GM18951 (cell line): ENCODE measurements around the gene DUSP1.
A peak's percentile ranks its signal among the peaks of the same experiment; 100 is the strongest.

Source experiments
- POLR2A ChIP-seq: IDR thresholded peaks from 4 replicates; pipeline ENCODE4 v1.6.1; 2011; ENCODE audit warnings: mild to moderate bottlenecking; ENCODE audit not compliant: insufficient read length, insufficient read depth; ENCODE audit errors: extremely low read depth
- in situ Hi-C: fragments of 300-500 bp; cut with MboI; formaldehyde crosslinking; loops from one replicate; pipeline ENCODE4 v1.12.0; 2022; ENCODE audit warnings: low sequenced_read_pairs, mixed read lengths, inconsistent platforms; ENCODE audit not compliant: unreplicated experiment

DUSP1 gene

DNA sequence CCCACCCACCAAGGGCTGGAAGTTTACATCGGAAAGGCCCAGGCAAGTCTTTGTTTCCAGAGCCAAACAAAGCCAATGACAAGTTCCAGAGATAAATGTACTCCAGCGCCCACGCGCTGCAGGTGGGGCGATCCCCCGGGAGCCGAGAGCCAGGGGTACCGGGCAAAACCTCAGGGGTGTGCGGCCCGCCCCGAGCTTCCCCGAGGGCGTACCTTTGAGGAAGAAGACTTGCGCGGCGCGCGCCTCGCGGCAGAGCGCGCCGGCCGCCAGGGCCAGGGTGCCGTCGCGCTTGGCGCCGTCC, 671 bp downstream of the DUSP1 start:
- TF ChIP-seq POLR2A = no peak
- in situ Hi-C loops = no loop called here

DNA sequence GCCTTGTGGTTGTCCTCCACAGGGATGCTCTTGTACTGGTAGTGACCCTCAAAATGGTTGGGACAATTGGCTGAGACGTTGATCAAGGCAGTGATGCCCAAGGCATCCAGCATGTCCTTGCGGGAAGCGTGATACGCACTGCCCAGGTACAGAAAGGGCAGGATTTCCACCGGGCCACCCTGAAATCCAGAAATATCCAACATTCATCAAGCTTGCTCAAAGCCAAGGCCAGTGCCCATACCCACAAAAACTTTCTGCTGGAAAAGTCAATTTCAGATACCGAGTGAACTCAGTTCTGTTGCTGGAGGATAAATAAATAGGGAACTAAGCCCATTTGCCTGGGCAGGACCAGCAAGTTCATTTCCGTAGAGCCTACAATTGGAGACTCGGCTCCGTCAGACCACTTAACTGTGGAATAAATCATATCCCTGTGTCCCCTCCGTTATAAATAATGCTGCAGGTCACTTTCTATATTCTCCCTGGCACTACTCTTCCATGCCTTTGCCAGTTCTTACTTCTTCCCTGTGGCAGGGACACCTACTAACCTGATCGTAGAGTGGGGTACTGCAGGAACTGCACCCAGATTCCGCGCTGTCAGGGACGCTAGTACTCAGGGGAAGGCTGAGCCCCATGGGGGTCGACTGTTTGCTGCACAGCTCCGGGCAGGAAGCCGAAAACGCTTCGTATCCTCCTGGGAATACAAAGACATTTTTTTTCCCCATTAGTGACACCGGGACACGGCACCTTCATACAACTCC, 1.2 kb downstream of the DUSP1 start:
- in situ Hi-C loops = no loop called here
- TF ChIP-seq POLR2A = no peak

DNA sequence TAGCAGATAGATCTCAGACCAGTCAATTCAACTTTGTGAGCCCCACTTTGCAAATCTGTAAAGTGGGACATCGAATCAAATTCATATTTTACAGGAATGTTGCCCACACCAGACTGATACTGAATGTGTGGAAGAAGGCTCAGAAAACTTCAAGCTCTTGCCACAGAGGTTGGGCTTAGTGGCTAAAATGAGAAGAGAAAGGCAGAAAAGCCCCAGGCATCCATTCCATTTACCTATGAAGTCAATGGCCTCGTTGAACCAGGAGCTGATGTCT, 1.7 kb downstream of the DUSP1 start:
- in situ Hi-C loops = no loop called here
- no peak for TF ChIP-seq POLR2A

DNA sequence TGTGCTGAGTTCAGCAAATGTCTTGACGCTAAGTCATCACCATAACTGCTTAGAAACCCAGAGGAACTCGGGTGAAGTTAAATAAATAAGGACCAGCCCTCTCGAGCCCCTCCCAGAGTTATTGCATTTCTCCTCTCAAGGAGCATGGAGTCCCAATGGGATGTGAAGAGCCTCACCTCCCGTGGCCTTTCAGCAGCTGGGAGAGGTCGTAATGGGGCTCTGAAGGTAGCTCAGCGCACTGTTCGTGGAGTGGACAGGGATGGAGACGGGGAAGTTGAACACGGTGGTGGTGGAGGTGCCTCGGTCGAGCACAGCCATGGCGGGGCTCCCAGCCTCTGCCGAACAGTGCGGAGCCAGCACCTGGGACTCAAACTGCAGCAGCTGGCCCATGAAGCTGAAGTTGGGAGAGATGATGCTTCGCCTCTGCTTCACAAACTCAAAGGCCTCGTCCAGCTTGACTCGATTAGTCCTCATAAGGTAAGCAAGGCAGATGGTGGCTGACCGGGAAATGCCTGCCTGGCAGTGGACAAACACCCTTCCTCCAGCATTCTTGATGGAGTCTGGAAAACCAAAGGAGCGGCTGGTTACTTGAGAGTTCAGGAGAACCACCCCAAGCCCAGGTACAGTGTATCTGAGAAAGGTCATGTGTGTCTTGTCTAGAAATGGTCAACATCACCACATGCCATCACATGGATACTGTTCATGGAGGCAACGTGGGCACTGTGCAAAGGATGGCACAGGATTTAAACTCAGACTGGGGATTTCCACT, 2.2 kb downstream of the DUSP1 start:
- in situ Hi-C loops = no loop called here

DNA sequence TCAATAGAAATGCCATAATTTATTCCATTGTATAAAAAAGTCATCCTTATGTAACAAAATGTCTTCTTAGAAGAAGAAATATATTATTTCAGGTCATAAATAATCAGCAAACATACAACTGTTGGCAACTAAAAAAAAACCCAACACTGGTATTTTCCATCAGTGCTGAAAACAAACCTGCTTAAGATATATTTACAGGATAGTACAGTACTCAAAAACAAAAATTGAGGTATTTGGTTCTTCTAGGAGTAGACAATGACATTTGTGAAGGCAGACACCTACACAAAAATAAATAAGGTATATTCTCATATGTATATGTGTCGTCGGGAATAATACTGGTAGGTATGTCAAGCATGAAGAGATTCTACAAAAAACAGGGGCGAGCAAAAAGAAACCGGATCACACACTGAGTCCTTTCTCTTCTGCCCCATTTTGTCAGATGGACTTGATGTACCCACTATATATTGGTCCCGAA, 2.9 kb downstream of the DUSP1 start:
- no peak for TF ChIP-seq POLR2A
- in situ Hi-C loops = no loop called here

More for the DNA sequence above, 2.2 kb downstream of the DUSP1 start:
- TF ChIP-seq POLR2A = no peak

DNA sequence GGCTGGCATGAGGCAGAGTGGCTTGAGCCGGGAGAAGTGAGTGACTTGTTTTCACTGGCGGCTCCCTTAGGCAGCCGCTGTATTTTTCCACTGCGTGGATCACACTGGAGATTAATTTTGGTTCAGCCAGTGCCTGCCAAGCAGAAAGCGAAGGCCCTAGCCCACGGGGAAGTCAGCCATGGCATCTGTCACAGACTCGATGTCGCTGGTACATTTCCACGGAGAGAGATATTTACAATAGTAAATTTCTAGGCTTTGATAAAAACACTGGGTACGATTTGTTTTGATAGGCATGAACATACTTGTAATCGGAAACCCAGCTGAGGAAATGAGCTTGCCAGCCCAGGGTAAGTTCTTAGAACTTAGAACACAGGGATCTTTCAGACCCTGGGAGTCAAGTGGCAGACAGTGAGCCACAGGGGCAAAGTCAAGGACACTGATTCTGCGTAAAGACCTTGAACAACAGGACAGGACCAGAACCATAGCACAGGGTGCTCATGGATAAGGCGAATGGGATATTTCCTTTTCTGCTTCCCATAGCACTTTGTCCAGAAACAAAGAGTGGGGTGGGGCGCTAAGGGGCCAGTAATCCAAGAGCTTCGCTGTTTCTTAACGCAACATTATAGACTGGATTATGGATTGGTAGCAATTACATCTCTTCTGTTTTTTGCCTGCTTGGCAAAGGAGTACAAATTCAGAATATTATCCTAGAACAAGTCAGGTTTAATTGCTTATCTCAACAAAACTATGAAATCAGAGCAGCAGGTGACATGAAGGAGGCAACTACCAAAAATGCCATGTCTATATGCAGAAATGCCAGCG, 4.5 kb downstream of the DUSP1 start:
- no peak for TF ChIP-seq POLR2A
- in situ Hi-C loops = no loop called here

DNA sequence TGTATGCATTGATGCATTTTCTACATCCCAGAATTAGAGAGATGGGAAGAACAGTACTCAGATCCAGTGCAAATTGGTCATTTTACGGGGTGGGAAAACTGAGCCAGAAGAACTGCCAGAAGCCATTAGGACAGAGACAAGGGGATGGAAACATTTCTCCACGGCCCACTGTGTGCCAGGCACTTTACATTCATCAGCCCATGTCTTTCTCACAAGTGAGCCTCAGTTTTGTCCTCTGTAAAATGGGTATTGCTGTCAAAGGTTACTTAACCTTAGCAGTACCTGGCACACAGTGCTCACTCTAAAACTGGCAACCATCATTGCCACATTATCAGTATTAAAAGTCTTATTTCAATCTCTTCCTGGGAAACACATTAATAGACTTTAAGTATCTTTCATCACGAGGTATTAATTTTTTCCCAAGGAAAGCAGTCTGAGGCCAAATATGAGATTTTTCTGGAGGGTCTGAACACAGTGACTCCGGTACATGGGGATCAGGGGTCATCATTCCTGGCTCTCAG, 5.2 kb downstream of the DUSP1 start:
- in situ Hi-C loops = no loop called here
- TF ChIP-seq POLR2A = no peak

DNA sequence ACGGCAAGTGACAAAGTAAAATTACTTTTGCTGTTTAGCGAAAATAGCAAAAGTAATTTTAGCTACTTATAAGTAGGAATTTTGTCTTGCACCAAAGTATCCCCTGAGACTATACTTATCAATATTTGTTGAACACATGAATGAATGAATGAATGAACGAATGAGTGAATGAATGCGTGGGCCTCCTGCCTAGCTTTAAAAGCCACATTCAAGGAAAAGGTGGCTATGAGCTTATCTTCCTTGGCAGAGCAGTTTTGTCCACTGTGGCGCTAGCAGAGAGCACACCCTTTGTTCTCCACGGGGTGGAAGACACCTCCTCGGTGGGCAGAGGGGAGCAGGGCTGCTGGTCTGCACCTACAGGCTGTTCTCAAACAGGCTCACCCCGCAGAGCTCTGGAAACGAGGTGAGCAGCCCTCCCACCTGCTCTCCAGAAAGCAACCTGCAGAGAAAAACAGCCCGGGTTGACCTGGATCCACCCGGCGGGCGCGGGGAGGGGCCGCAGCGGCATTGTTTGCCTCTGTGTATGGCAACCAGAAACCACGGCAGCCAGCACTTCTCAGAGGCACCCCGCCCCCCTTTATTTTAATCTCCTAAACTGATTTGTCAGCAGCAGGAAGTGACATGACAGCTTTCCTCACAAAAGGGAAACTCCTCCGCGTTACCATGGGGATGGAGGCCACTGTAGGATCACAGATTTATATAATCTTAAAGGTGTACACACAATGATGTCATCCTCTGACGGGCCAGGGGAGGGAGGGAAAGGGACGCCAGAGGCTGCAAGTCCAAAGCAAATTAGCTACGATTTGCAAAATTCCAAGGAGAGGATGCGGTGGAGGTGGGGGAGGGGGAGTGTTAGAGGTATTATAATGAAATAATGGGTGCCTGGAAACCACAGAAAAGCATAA, 5.9 kb downstream of the DUSP1 start:
- in situ Hi-C loops = no loop called here
- TF ChIP-seq POLR2A = peak; percentile 41

DNA sequence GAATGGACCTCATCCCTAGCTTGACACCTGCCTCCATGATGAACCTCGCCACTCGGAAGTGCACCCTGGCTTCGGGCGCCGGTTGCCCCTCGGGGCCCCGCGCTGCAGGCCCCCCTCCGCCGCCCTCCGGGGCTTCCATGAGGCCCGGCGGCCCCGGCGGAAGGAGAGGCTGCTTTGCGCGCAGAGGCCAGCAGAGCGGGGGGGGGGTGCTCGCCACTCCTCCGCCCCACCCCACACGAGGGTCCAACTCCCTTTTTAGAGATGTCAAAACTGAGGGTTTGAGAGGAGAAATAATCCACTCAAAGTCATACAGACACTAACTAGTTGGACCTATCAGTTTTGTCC, 7.9 kb downstream of the DUSP1 start:
- no peak for TF ChIP-seq POLR2A
- in situ Hi-C loops = no loop called here

DNA sequence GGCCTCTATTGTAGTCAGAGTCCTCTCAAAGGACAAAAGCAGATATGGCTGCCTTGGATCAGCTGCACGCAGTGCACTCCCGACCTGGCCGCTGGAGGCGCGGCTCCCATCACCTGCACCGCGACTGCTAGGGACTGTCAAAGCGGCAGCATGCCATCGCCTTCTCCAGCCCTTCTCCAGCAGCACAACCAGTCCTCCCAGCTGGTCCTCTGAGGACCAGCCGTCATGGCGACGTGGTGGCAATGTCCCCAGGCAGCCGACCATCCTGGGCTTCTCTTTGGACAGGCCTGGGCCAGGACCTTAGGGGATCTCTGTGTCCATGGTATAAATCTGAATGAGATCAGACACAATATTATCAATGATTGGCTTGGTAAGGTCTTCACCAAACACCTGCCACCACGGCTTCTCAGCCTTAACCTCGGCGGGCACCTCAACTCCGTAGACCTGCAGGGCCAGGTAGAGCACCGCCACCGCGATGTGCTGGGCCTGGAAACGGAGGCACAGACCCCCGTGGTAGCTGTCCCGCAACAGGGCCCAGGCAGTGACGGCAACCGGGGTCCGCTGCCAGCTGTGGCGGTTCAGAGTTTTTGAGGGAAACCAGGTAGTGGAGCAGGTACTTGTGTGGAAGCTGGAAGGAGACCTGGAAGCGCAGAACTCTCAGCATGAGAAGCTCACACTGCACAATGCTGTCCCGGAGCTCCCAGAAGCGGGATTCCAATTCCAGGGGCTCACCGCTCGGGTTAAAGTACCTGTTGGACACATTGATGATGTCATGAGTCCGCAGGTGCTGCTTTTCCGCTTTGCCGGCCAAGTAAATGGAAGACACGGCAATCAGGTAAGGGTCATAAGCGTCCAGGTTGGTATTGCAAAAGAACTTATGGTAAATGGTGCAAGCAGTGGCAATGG, 8.5 kb downstream of the DUSP1 start:
- TF ChIP-seq POLR2A = no peak
- in situ Hi-C loops = no loop called here

DNA sequence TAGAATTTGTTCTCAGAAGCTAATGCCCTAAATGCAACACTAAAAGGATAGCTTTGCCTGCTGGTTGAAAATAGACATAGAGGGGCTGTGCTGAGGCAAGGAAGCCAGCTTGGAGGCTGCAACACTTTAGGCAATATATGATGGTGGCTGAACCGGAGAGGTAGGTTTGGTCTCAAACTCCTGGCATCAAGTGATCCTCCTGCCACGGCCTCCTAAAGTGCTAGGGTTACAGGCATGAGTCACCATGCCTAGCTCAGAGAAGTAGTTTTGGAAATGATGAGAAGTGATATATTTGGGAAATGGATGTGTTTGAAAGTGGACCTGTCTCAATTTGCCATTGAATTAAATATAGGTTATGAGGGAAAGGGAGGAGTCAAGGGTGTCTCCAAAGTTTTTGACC, 10.0 kb downstream of the DUSP1 start:
- no peak for TF ChIP-seq POLR2A
- in situ Hi-C loops = no loop called here

DNA sequence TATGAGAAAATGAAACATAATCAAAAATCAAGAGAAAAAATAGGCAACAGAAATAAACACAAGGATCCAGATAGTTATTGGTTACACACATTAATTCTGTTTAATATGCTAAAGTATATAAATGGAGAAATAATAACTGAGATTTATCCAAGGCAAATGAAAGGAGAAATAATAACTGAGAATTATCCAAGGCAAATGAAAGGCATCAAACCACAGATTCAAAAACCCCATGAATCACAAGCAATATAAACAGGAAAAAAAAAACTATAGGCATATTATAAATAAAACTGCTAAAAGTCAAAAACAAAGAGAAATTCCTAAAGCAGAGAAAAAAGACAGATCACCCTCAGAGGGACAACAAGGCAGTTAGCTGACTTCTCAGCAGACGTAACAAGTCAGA, 10.9 kb downstream of the DUSP1 start:
- TF ChIP-seq POLR2A = no peak

More for the DNA sequence above, 10.9 kb downstream of the DUSP1 start:
- in situ Hi-C loops = no loop called here
